Measurements from ENCODE around the gene OBSCN.

DNA sequence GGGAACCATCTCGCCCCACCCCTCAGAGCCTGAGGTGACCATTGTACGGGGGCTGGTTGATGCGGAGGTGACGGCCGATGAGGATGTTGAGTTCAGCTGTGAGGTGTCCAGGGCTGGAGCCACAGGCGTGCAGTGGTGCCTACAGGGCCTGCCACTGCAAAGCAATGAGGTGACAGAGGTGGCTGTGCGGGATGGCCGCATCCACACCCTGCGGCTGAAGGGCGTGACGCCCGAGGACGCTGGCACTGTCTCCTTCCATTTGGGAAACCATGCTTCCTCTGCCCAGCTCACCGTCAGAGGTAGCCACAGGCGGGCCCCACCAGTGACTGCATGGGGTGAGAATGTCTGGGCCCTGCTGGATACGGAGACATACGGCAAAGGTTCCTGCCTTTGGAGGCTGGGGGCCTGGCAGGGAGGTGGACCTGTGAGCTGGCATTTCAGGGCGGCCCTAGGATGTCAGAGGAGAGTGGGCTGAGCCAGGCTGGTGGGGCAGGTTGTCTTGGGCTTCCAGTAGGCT, 100.3 kb downstream of the OBSCN start:
- no peak for TF ChIP-seq CTCF (IDR thresholded peaks at IDR 0.05)
- TF ChIP-seq EP300 (IDR thresholded peaks at IDR 0.05): no peak
- no peak for TF ChIP-seq POLR2AphosphoS5 (IDR thresholded peaks at IDR 0.05)
- no peak for TF ChIP-seq POLR2A (IDR thresholded peaks at IDR 0.05)

All from sigmoid colon (tissue), 4 donors.